K562 (cell line): Measurements from ENCODE around the gene NAT9. TPM values are rescaled to one million over a fixed set of nuclear protein-coding genes. Genes with fewer than 3 reads are reported as not detected.

Source experiments
- ATAC-seq: fragments of 200-7000 bp; cut with Tn5 transposase; 3 replicates; pipeline ENCODE4 v1.9.1; 2020; ENCODE audit warnings: moderate library complexity
- BruUV-seq: library from RNA; stranded (reverse); fragments of 400-500 nt; replicated peaks from 2 replicates; lab custom pipeline; 2021; lab: Mats Ljungman, UMichigan
- CTCF ChIA-PET: fragments of 300-600 bp; formaldehyde crosslinking; extraction: SDS; loops from one replicate; lab custom pipeline; 2021; ENCODE audit warnings: low intra/inter-chr PET ratio; lab: Yijun Ruan, JAX
- POLR2A ChIA-PET: fragments of 300-600, 350-650 bp; sonication (Branson Sonifier 250); formaldehyde crosslinking; extraction: SDS; loops from one replicate; lab custom pipeline; 2021; ENCODE audit warnings: antibody characterized with exemption, inconsistent platforms; lab: Yijun Ruan, JAX
- DNase-seq, 4 experiments: peaks; one replicate each; pipeline versions ENCODE4 v3.0.0 to v3.0.0-alpha.2; 2011 to 2018; ENCODE audit warnings: low spot score in 3 of 4, mixed read lengths in 3 of 4; ENCODE audit errors: extremely low read depth in 1 of 4
- FAIRE-seq: peaks from 2 replicates; lab custom pipeline; 2011; peaks lifted over from hg19 to GRCh38; lab: Jason Lieb, UNC
- H2AFZ ChIP-seq: 2 replicates; pipeline ENCODE4 v1.6.0; 2011; ENCODE audit warnings: low read depth, low read length, control low read depth, inconsistent platforms
- H3K27ac ChIP-seq: fragments of 200-600 bp; 3 replicates; pipeline ENCODE4 v1.8.0; 2011; ENCODE audit warnings: low read depth, mild to moderate bottlenecking, control low read depth, inconsistent platforms, low read length, moderate library complexity, mixed read lengths; ENCODE audit errors: extremely low read depth
- H3K27me3 ChIP-seq, 2 experiments: fragments of 300-600 bp in 1 of 2; 2 replicates in 1 of 2; 3 replicates in 1 of 2; pipeline versions ENCODE4 v1.6.0 to v1.8.0; 2011; ENCODE audit warnings: inconsistent platforms in 2 of 2, low read length in 2 of 2, mild to moderate bottlenecking in 1 of 2, mixed read lengths in 1 of 2, moderate library complexity in 1 of 2; ENCODE audit not compliant: control insufficient read depth in 2 of 2, insufficient read depth in 2 of 2
- H3K36me3 ChIP-seq: fragments of 300-600 bp; 3 replicates; pipeline ENCODE4 v1.8.0; 2011; ENCODE audit warnings: mild to moderate bottlenecking, low read length, inconsistent platforms; ENCODE audit not compliant: control insufficient read depth, insufficient read depth
- H3K4me1 ChIP-seq, 2 experiments: fragments of 200-600 bp in 1 of 2; replicated peaks in 1 of 2; 2 replicates in 1 of 2; 3 replicates in 1 of 2; pipeline versions ENCODE4 v1.5.1 to v1.8.0; 2011; ENCODE audit warnings: inconsistent platforms in 2 of 2, low read length in 2 of 2, mild to moderate bottlenecking in 1 of 2, mixed read lengths in 1 of 2, moderate library complexity in 1 of 2; ENCODE audit not compliant: control insufficient read depth in 2 of 2, insufficient read depth in 2 of 2
- H3K4me2 ChIP-seq: 2 replicates; pipeline ENCODE4 v1.6.1; 2011; ENCODE audit warnings: low read length, control low read depth, inconsistent platforms, mixed read lengths; ENCODE audit not compliant: insufficient read depth
- H3K4me3 ChIP-seq: fragments of 200-600 bp; sonication (generic), shearing (Covaris generic); 2 replicates; pipeline ENCODE4 v1.5.1; 2016; ENCODE audit warnings: control low read depth, inconsistent platforms
- H3K79me2 ChIP-seq: fragments of 200-600 bp; 3 replicates; pipeline ENCODE4 v1.8.0; 2011; ENCODE audit warnings: low read length, inconsistent platforms; ENCODE audit not compliant: control insufficient read depth, insufficient read depth
- H3K9ac ChIP-seq, 2 experiments: 2 replicates each; pipeline versions ENCODE4 v1.6.0 to v1.6.1; 2011; ENCODE audit warnings: low read depth in 2 of 2, low read length in 2 of 2, control low read depth in 1 of 2, inconsistent platforms in 1 of 2, mild to moderate bottlenecking in 1 of 2, mixed read lengths in 1 of 2; ENCODE audit not compliant: insufficient read depth in 1 of 2
- H3K9me1 ChIP-seq: one replicate; pipeline ENCODE4 v1.6.0; 2011; ENCODE audit warnings: inconsistent platforms, mild to moderate bottlenecking, low read length, moderate library complexity; ENCODE audit not compliant: control insufficient read depth, insufficient read depth
- H3K9me3 ChIP-seq: replicated peaks from 2 replicates; pipeline ENCODE4 v1.5.1; 2011; ENCODE audit warnings: low read depth, low read length, inconsistent platforms; ENCODE audit not compliant: control insufficient read depth, insufficient read depth
- H4K20me1 ChIP-seq: replicated peaks from 2 replicates; pipeline ENCODE4 v1.6.1; 2011; ENCODE audit warnings: low read length, inconsistent platforms, mixed read lengths; ENCODE audit not compliant: control insufficient read depth, insufficient read depth
- CAMTA2 ChIP-seq: fragments of 250-450 bp; sonication (Bioruptor Pico); conservative IDR thresholded peaks from 2 replicates; pipeline ENCODE4 v1.5.1; 2022
- CBX2 ChIP-seq: fragments of 200-600 bp; sonication (generic); IDR thresholded peaks from one replicate; pipeline ENCODE4 v1.6.1; 2012; ENCODE audit warnings: mild to moderate bottlenecking, low read length, inconsistent platforms; ENCODE audit not compliant: insufficient read depth, poor library complexity, severe bottlenecking
- DEAF1 ChIP-seq: fragments of 450-650 bp; formaldehyde crosslinking; IDR thresholded peaks from 2 replicates; pipeline ENCODE4 v1.4.0; 2020; ENCODE audit warnings: mild to moderate bottlenecking, moderate library complexity
- E2F5 ChIP-seq: sonication (generic); formaldehyde crosslinking; IDR thresholded peaks from 2 replicates; pipeline ENCODE4 v1.8.0; 2022; ENCODE audit warnings: mild to moderate bottlenecking, missing genetic modification reagents
- ESRRA ChIP-seq: fragments of 450-650 bp; IDR thresholded peaks from 2 replicates; pipeline ENCODE4 v1.6.1; 2014; ENCODE audit warnings: low read depth, mild to moderate bottlenecking, moderate library complexity, borderline replicate concordance
- FOXA1 ChIP-seq: fragments of 450-650 bp; IDR thresholded peaks from 2 replicates; pipeline ENCODE4 v1.6.1; 2016; ENCODE audit warnings: mild to moderate bottlenecking, borderline replicate concordance
- HCFC1 ChIP-seq: IDR thresholded peaks from 2 replicates; pipeline ENCODE4 v1.6.1; 2012; ENCODE audit warnings: low read depth, low read length, improper control_type of control experiment
- HDAC6 ChIP-seq: IDR thresholded peaks from 2 replicates; pipeline ENCODE4 v1.6.1; 2012; ENCODE audit warnings: low read depth, mild to moderate bottlenecking, control low read depth, inconsistent platforms, low read length, moderate library complexity
- HMBOX1 ChIP-seq: sonication (generic); IDR thresholded peaks from 2 replicates; pipeline ENCODE4 v1.6.1; 2016
- POU5F1 ChIP-seq: fragments of 150-350 bp; IDR thresholded peaks from 2 replicates; pipeline ENCODE4 v1.6.1; 2014; ENCODE audit warnings: borderline replicate concordance, low read length, low read depth, mild to moderate bottlenecking; ENCODE audit not compliant: partially characterized antibody
- RBM34 ChIP-seq: fragments of 200-400 bp; formaldehyde crosslinking; IDR thresholded peaks from 2 replicates; pipeline ENCODE4 v1.6.1; 2018; ENCODE audit warnings: low read length, borderline replicate concordance; ENCODE audit not compliant: insufficient read depth
- RNF2 ChIP-seq: sonication (generic); IDR thresholded peaks from 2 replicates; pipeline ENCODE4 v1.6.1; 2016
- SOX6 ChIP-seq: fragments of 450-650 bp; IDR thresholded peaks from 2 replicates; pipeline ENCODE4 v1.6.1; 2014; ENCODE audit warnings: mild to moderate bottlenecking
- SP1 ChIP-seq: sonication (generic); formaldehyde crosslinking; IDR thresholded peaks from 2 replicates; pipeline ENCODE4 v1.8.1; 2022; ENCODE audit warnings: mild to moderate bottlenecking, missing genetic modification reagents
- TARDBP ChIP-seq: fragments of 450-650 bp; IDR thresholded peaks from 2 replicates; pipeline ENCODE4 v1.6.1; 2016
- TBL1XR1 ChIP-seq, 2 experiments: IDR thresholded peaks; 2 replicates each; pipeline ENCODE4 v1.6.1; 2012; ENCODE audit warnings: improper control_type of control experiment in 2 of 2, low read length in 2 of 2, mild to moderate bottlenecking in 1 of 2
- TRIM25 ChIP-seq: fragments of 450-650 bp; IDR thresholded peaks from 2 replicates; pipeline ENCODE4 v1.7.0; 2016; ENCODE audit warnings: borderline replicate concordance
- ZNF232 ChIP-seq: sonication (generic); formaldehyde crosslinking; IDR thresholded peaks from 2 replicates; pipeline ENCODE4 v1.8.0; 2022; ENCODE audit warnings: mild to moderate bottlenecking, missing genetic modification reagents
- ZNF766 ChIP-seq: fragments of 200-800 bp; sonication (Bioruptor generic); conservative IDR thresholded peaks from 2 replicates; pipeline ENCODE4 v1.6.1; 2016; ENCODE audit warnings: missing genetic modification characterization, missing compliant biosample characterization
- WGBS: fragments of 100-300 bp; shearing (Covaris generic); methylation state at CpG from one replicate; pipeline ENCODE4 v1.1.6; 2016; ENCODE audit warnings: low coverage, mixed read lengths; ENCODE audit not compliant: insufficient coverage; ENCODE audit errors: missing lambda C conversion rate; 5-methylcytosine and 5-hydroxymethylcytosine counted together
- in situ Hi-C: fragments of 300-500 bp; cut with MboI; formaldehyde crosslinking; loops from 4 replicates; pipeline ENCODE4 v1.15.0; 2018; ENCODE audit warnings: inconsistent platforms, mixed read lengths
- intact Hi-C: fragments of 100-400 bp; cut with micrococcal nuclease; formaldehyde crosslinking; loops from 2 replicates; pipeline ENCODE4 v1.14.2; 2022
- polyA plus RNA-seq, 8 experiments: library from polyadenylated mRNA; depleted of rRNA in 4 of 8; stranded (reverse) in 5 of 8; unstranded in 3 of 8; fragments of >200 nt; fragmentation: Nextera tagmentation in 2 of 8; fragmentation: Illumina TruSeq in 1 of 8; extraction: Ambion mirVana in 2 of 8; extraction: Trizol in 1 of 8; gene quantifications; 2 replicates each; pipeline versions ENCODE4 v1.2.1 to v1.2.3, GENCODE V29; 2011 to 2014; ENCODE audit warnings: inconsistent platforms in 1 of 8, missing spikeins in 1 of 8
- total RNA-seq, 7 experiments: library from RNA; depleted of rRNA in 6 of 7; stranded (reverse); fragments of >200 nt in 6 of 7; fragmentation: Illumina TruSeq in 2 of 7; extraction: Trizol in 2 of 7; gene quantifications; 2 replicates each; pipeline versions ENCODE4 v1.2.1 to v1.2.3, GENCODE V29; 2011 to 2021; ENCODE audit warnings: low replicate concordance in 1 of 7

NAT9 gene
- total and polyA plus RNA-seq, 9 of the 15 experiments (the other 6 are each of a cell fraction or from before 2014, with no cell fraction given): 4.2 to 63.6 (median 40.8) TPM

GRCh38 chr17:74778960-74779359 lies 2.8 kb upstream of the NAT9 start:
- Histone ChIP-seq H2AFZ (no peak overlapping the region), H3K4me2 (no peak overlapping the region; the same call in 1 of the 2 replicates), H3K36me3 (peaks cover 22% of the 10 kb centered on the region; the same call in 2 of the 3 replicates), H3K27ac (no peak overlapping the region), H3K9me1 (no peaks in the 10 kb centered on the region), H3K79me2 (peaks cover 29% of the 10 kb centered on the region), H3K9me3 (no peaks in the 10 kb centered on the region), H3K27me3 (no peaks in the 10 kb centered on the region), H3K4me1 (peaks cover 8 to 20% of the 10 kb centered on the region in 2 experiments; a peak in 4 of 5 replicates), H3K4me3 (no peak overlapping the region), H3K9ac (no peak overlapping the region), H4K20me1 (peaks cover 11% of the 10 kb centered on the region; the same call in 1 of the 2 replicates)
- ATAC-seq (no peak), DNase-seq (peak in 1 of 4 experiments; percentile 29), FAIRE-seq (no peak)
- ChIA-PET CTCF (no interaction called here), POLR2A (interaction anchor here (0.7 kb wide), 1 partner anchor 7 kb away, joined by 4 read pairs; no protein-coding TSS in a partner anchor)
- intact Hi-C loops: no loop called here
- in situ Hi-C loops: no loop called here
- WGBS: 34% methylated on average over 5 of the region's 5 CpGs
- BruUV-seq: no TSS peak
- TF ChIP-seq ZNF232 (CRISPR knock-in tag) (no peak), ESRRA (no peak), TARDBP (no peak), TRIM25 (no peak), HDAC6 (no peak), CBX2 (no peak), CAMTA2 (CRISPR knock-in tag) (no peak), E2F5 (no peak), RBM34 (no peak), DEAF1 (no peak), TBL1XR1 (IDR thresholded peaks at IDR 0.05; ENCODE audit: low read length in 2 of 2) (no peak), POU5F1 (no peak), SP1 (CRISPR knock-in tag) (no peak), FOXA1 (no peak), ZNF766 (CRISPR knock-in tag) (no peak), HMBOX1 (no peak), RNF2 (no peak), HCFC1 (no peak), SOX6 (no peak; the same call in 1 of the 2 replicates)
